Stomach (tissue), 9 donors: Measurements from ENCODE around the gene CENPC. TPM values are rescaled to one million over a fixed set of nuclear protein-coding genes. Genes with fewer than 3 reads are reported as not detected.
"Not testable (repeated sequence)": the region's sequence is repeated elsewhere in the genome, so short reads cannot be mapped to it uniquely, and the experiment has no call there.

Source experiments
- DNase-seq, 2 donors: peaks; one replicate each; pipeline versions ENCODE4 v3.0.0 to v3.0.0-alpha.2; 2013 to 2019
- H3K27ac ChIP-seq, 5 donors: fragments of 200-600 bp in 4 of 5; sonication (generic) in 4 of 5; one replicate each; pipeline ENCODE4 v1.5.1; 2013 to 2019; ENCODE audit warnings: mild to moderate bottlenecking in 1 of 5, moderate library complexity in 1 of 5
- H3K27me3 ChIP-seq, 3 donors: fragments of 200-600 bp; sonication (generic); one replicate each; pipeline ENCODE4 v1.5.1; 2017 to 2019; ENCODE audit warnings: mixed run types in 1 of 3
- H3K36me3 ChIP-seq, 4 donors: fragments of 200-600 bp; sonication (generic); 1 replicate in 3 of 4; 2 replicates in 1 of 4; pipeline ENCODE4 v1.5.1; 2016 to 2019
- H3K4me1 ChIP-seq, 4 donors: fragments of 200-600 bp; sonication (generic); one replicate each; pipeline ENCODE4 v1.5.1; 2016 to 2019
- H3K4me3 ChIP-seq, 4 donors: fragments of 200-600 bp; sonication (generic) in 3 of 4; one replicate each; pipeline ENCODE4 v1.5.1; 2016 to 2019; ENCODE audit warnings: mild to moderate bottlenecking in 1 of 4
- H3K9me3 ChIP-seq, 4 donors: fragments of 200-600 bp; sonication (generic); one replicate each; pipeline ENCODE4 v1.5.1; 2016 to 2019
- CTCF ChIP-seq, 7 experiments: fragments of 450-650 bp in 4 of 7; fragments of 200-600 bp in 3 of 7; sonication (generic) in 3 of 7; IDR thresholded peaks; one replicate each; pipeline ENCODE4 v1.5.1; 2016 to 2019; ENCODE audit warnings: antibody characterized with exemption in 7 of 7, control low read depth in 2 of 7, mild to moderate bottlenecking in 1 of 7
- EP300 ChIP-seq: sonication (generic); formaldehyde crosslinking; IDR thresholded peaks from one replicate; pipeline ENCODE4 v1.6.1; 2017; ENCODE audit warnings: antibody characterized with exemption
- POLR2A ChIP-seq, 4 donors: fragments of 450-650 bp; IDR thresholded peaks; one replicate each; pipeline ENCODE4 v1.6.1; 2016; ENCODE audit warnings: antibody characterized with exemption in 4 of 4, control low read depth in 2 of 4, mild to moderate bottlenecking in 1 of 4, moderate library complexity in 1 of 4
- POLR2AphosphoS5 ChIP-seq, 3 donors: sonication (generic); formaldehyde crosslinking; IDR thresholded peaks; one replicate each; pipeline ENCODE4 v1.6.1; 2016; ENCODE audit warnings: antibody characterized with exemption in 3 of 3
- WGBS, 5 donors: extraction: QIAGEN DNeasy Blood & Tissue Kit in 3 of 5; methylation state at CpG; one replicate each; pipeline versions ENCODE4 v1.1.5 to v1.1.7; 2013 to 2018; 5-methylcytosine and 5-hydroxymethylcytosine counted together
- intact Hi-C: fragments of 100-400 bp; cut with DNase I; formaldehyde crosslinking; loops from one replicate; pipeline ENCODE4 v1.15.1; 2023; ENCODE audit warnings: low total_unique reads
- polyA plus RNA-seq, 3 donors: library from polyadenylated mRNA; stranded (reverse); fragments of 200-250 nt; gene quantifications; one replicate each; pipeline ENCODE4 v1.2.3, GENCODE V29; 2013
- total RNA-seq, 5 donors: library from RNA; depleted of rRNA; stranded (reverse); fragments of >200 nt; gene quantifications; one replicate each; pipeline versions ENCODE4 v1.1.0 to v1.2.3, GENCODE V29; 2014 to 2016
- donor health status: healthy with polysubstance abuse.
- donor health status: Bipolar disorder and iron deficiency.
- donor health status: healthy.

CENPC gene
- total and polyA plus RNA-seq, 8 donors, result 2.7 to 159 (median 32.8) TPM

DNA sequence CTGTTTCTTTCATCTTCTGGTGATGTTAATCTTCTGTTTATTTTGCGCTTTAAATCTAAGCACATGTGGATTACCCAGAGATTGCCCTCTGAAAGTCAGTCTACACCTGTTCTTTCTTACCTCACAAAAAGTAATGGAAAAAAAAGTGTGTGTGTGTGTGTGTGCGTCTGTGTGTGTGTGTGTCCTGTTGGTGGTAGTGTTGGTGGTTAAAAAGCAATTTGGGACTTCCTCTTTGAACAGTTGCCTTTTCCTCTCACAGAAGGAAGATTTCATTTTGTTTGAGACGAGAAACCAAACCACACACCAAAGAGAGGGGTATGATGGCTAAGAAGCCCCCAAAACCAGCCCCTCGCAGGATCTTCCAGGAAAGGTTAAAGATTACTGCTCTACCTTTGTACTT lies 13.2 kb upstream of the CENPC start, which contains the start of gene STAP1:
TSS of gene STAP1 (plus strand) at position 235 of the 400 bp plus-strand sequence. CDS start at position 318, 83 bp downstream.
- 59 to 74% (median 71%) methylated on average over 4 of the region's 4 CpGs for WGBS, 5 donors
- intact Hi-C loops, result no loop called here
- TF ChIP-seq POLR2AphosphoS5 (IDR thresholded peaks at IDR 0.05) (no peak), CTCF (IDR thresholded peaks at IDR 0.05) (no peak), POLR2A (IDR thresholded peaks at IDR 0.05) (no peak), EP300 (no peak)
- no peaks in the 10 kb centered on the region for H3K27me3 ChIP-seq
- no peak within 1 kb of the TSS for H3K4me3 ChIP-seq
- no peak within 1 kb of the TSS for H3K27ac ChIP-seq
- DNase-seq, result peak in 1 of 2 donors; percentile 42
- no peaks in the 10 kb centered on the region for H3K9me3 ChIP-seq
- no peaks in the 10 kb centered on the region for H3K36me3 ChIP-seq
- H3K4me1 ChIP-seq, result no peaks in the 10 kb centered on the region

- H3K9me3 ChIP-seq, result no peaks in the 10 kb centered on the region
- no peaks in the 10 kb centered on the region for H3K36me3 ChIP-seq
- DNase-seq, result no peak
- H3K4me1 ChIP-seq, result no peaks in the 10 kb centered on the region
- no peaks in the 10 kb centered on the region for H3K27me3 ChIP-seq
- intact Hi-C loops, result no loop called here
- WGBS, 5 donors, result 37 to 64% (median 43%) methylated on average over 2 of the region's 2 CpGs
- H3K27ac ChIP-seq, result no peak overlapping the region
- H3K4me3 ChIP-seq, result no peak overlapping the region
- TF ChIP-seq POLR2AphosphoS5 (IDR thresholded peaks at IDR 0.05), result no peak
- no peak for TF ChIP-seq CTCF (IDR thresholded peaks at IDR 0.05)
- TF ChIP-seq EP300, result no peak
- no peak for TF ChIP-seq POLR2A (IDR thresholded peaks at IDR 0.05)
Measured at GRCh38 chr4:67556436-67556835, 11.1 kb upstream of the CENPC start.

- WGBS, 5 donors, result 61 to 73% (median 66%) methylated on average over 3 of the region's 3 CpGs
Measured at GRCh38 chr4:67555447-67555846, 10.1 kb upstream of the CENPC start.

DNA sequence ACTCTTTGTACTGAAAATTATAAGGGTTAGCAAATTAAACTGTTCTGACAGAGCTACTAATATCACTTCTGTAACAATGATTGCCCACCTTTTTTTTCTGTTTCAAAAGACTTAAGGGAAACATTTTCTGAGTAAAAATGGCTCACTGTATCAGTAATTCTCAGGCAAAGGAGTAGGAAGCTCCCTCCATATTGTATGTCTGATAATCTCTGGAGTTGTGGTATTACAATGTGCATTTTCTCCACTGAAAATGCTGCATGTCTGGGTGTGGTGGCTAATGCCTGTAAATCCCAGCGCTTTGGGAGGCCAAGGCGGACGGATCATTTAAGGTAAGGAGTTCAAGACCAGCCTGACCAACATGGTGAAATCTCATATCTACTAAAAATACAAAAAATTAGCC lies 8.8 kb upstream of the CENPC start:
- TF ChIP-seq POLR2AphosphoS5 (IDR thresholded peaks at IDR 0.05), result no peak
- no peak for TF ChIP-seq CTCF (IDR thresholded peaks at IDR 0.05)
- no peak for TF ChIP-seq EP300
- no peak for TF ChIP-seq POLR2A (IDR thresholded peaks at IDR 0.05)
- 86 to 95% (median 91%) methylated on average over 3 of the region's 3 CpGs for WGBS, 5 donors
- H3K27ac ChIP-seq, result no peak overlapping the region
- no peak for DNase-seq
- H3K27me3 ChIP-seq, result no peaks in the 10 kb centered on the region
- no peaks in the 10 kb centered on the region for H3K4me1 ChIP-seq
- intact Hi-C loops, result no loop called here
- H3K36me3 ChIP-seq, result no peaks in the 10 kb centered on the region
- H3K4me3 ChIP-seq, result no peak overlapping the region
- no peaks in the 10 kb centered on the region for H3K9me3 ChIP-seq

More at GRCh38 chr4:67555447-67555846, 10.1 kb upstream of the CENPC start:
- intact Hi-C loops, result no loop called here
- DNase-seq, result no peak
- Histone ChIP-seq H3K4me1 (no peaks in the 10 kb centered on the region), H3K4me3 (no peak overlapping the region), H3K9me3 (no peaks in the 10 kb centered on the region), H3K36me3 (no peaks in the 10 kb centered on the region), H3K27me3 (no peaks in the 10 kb centered on the region), H3K27ac (no peak overlapping the region)
- TF ChIP-seq EP300, result no peak
- no peak for TF ChIP-seq POLR2AphosphoS5 (IDR thresholded peaks at IDR 0.05)
- TF ChIP-seq CTCF (IDR thresholded peaks at IDR 0.05), result no peak
- TF ChIP-seq POLR2A (IDR thresholded peaks at IDR 0.05), result no peak

DNA sequence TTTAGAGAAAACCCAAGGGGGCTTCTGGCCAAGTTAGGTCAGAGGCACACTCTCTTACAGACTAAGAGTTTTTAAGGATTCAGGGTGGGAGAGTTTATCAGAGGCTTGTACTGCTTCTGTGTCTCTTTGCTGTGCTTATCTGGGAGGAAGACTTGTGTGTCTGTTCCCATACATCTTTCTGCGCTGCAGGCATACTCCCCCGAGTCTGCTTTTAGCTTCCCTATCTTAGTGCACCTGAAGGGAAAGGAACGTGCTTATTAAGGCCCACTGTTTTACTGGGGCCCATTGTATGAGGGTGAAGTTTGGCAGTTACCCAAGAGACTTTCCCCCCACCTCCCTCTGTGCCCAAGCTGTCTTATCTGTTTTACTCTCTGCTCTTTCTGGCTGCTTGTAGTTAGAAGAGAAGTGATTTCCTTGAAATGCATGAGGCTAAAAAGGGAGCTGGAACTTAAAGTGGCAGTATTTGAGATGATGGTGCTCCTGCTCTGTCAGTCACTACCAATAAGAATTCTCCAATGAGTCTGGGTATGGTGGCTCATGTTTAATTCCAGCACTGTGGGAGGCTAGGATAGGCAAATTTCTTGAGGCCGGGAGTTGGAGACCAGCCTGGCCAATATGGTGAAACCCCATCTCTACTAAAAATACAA lies 7.0 kb upstream of the CENPC start:
- H3K4me3 ChIP-seq, H3K36me3 ChIP-seq, intact Hi-C loops, H3K9me3 ChIP-seq, H3K27me3 ChIP-seq, DNase-seq, H3K27ac ChIP-seq, H3K4me1 ChIP-seq: not testable (repeated sequence)
- WGBS, 5 donors, result 58 to 72% (median 69%) methylated on average over 4 of the region's 4 CpGs
